GM19395 (cell line): ENCODE results near the gene NEB.
"Not testable (repeated sequence)": the region's sequence is repeated elsewhere in the genome, so short reads cannot be mapped to it uniquely, and the experiment has no call there.

Experiments used
- ATAC-seq: cut with Tn5 transposase; IDR thresholded peaks from one replicate; pipeline ENCODE4 v1.9.1; 2021; ENCODE audit warnings: mild to moderate bottlenecking, moderate library complexity; ENCODE audit not compliant: unreplicated experiment

NEB gene

DNA sequence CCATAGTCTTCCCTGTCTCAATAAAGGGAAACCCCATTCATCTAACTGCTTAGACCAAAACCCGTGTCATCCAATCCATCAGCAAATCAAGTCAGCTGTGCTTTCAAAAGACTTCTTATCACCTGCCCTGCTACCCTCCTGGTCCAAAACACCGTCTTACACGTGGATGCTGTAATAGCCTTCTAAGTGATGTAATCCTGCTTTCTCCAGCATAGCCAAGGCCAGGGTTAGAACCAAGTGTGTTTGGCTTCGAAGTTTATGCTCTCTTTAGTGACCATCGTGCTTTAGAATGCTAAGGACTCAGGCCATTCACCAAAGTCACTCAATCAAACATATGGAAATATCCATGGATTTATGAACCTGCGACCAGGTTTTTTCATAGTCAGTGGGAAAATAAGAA is 25.5 kb downstream of the NEB start:
- ATAC-seq, result no peak

DNA sequence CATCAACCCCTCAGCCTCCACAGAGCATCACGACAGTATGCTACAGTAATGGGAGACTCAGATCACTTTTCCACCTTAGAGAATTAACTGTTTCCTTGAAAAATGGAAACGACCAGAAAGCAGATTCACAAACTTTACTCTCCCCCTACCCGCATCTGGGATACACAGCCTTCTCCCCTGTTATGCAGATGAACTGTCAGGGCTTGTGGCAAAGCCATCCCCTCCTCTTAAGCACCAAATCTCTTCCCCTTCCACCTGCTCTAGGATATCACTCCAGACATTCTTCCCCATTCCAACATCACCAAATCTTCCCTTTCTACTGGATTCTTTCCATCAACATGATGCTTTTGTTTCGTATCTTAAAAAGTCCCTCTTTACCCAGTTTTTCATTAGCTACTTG is 26.4 kb downstream of the NEB start:
- no peak for ATAC-seq

DNA sequence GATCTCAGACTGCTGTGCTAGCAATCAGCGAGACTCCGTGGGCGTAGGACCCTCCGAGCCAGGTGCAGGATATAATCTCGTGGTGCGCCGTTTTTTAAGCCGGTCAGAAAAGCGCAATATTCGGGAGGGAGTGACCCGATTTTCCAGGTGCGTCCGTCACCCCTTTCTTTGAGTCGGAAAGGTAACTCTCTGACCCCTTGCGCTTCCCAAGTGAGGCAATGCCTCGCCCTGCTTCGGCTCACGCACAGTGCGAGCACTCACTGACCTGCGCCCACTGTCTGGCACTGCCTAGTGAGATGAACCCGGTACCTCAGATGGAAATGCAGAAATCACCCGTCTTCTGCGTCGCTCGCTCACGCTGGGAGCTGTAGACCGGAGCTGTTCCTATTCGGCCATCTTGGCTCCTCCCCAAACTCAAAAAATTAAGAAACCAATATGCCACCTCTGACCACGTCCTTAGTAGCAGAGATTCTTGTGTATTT is 29.8 kb downstream of the NEB start:
- ATAC-seq, result not testable (repeated sequence)

DNA sequence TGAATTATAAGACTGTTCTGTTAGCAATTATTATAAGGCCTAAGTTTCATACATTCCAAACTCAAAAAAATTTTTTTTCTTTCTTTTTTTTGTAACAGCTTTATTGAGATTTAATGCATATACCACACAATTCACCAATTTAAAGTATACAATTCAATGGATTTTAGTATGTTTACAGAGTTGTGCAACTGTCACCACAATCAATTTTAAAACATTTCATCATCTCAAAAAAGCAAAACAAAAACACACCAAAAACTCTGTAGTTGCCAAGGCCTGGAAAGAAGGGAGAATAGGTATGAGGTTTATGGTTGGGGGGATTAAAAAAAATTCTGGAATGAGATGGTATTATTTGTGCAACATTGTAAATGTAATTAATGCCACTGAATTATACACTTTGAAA is 36.1 kb downstream of the NEB start:
- ATAC-seq, result not testable (repeated sequence)

DNA sequence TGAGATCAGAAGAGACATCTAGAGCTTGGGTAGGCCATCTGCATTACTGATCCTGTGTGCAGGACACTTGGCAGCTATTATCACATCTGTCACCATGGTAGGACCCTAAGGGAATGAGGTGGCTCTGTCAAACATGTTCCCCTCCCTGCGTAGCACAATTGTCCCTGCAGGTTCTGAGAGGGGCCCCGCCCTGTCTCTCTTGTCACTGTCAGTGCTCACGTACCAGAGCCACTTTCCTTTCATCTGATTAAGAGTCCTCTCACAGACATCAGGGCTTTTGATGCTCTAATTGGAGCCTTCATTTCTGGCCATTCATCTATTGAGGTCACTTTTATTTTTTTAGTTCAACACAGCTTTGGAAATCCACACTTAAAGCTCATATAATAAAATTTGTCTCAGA is 38.5 kb downstream of the NEB start:
- ATAC-seq, result no peak

DNA sequence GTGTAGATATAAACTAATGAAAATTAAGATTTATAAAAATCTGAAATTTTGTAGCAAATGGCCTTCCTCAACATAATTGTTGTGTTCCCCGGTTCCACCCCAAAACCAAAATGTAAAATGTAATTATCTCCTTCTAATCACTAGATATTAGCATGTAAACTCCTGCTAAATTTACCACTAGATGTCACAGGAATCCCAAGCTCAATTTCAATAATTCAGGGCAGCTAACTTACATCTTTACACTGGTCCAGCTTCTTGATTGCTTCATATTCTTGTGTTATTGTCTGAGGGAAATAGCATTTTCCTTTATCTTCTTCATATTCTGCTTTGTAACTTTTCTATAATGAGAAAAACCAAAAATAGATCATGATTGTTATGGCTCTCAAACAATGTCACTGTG is 42.6 kb downstream of the NEB start:
- no peak for ATAC-seq

DNA sequence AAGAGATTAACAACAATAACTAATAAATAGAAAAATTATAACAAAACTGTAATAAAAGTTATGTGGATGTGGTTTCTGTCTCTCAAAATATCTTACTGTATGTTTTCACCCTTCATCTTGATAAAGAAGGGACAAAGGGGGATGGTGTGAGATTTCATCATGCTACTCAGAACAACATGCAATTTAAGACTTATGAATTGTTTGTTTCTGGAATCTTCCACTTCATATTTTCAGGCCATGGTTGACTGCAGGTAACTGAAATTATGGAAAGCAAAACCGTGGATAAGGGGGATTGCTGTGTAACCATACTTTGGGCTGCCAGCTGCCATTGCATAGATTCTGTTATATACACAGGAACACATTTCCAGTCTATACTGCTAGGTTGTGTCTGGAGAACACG is 45.6 kb downstream of the NEB start:
- ATAC-seq, result no peak

DNA sequence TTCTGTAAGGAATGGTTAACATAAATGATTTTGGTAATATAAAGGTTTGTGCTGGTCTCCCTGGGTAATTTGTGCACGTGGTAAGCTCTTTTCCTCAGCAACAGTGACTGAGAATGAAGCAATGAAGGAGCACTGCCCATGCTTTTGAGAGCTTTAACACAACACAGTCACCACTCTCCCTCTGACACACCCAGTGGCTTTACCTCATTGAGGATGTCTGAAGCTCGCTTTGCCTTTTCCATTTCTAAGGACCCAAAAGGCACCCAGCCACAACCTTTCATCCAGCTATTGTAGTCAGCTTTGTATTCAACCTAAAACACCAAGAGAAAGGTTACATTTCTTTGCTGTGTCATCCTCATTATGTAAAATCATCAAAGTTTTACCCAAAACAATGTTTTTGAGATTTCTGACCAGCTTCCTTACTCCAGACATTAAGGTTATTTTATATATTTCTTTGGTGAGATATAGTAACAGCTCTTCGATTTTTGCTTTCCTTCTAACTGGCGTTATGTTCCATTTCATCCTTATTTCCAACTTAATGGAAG is 51.7 kb downstream of the NEB start:
- no peak for ATAC-seq

DNA sequence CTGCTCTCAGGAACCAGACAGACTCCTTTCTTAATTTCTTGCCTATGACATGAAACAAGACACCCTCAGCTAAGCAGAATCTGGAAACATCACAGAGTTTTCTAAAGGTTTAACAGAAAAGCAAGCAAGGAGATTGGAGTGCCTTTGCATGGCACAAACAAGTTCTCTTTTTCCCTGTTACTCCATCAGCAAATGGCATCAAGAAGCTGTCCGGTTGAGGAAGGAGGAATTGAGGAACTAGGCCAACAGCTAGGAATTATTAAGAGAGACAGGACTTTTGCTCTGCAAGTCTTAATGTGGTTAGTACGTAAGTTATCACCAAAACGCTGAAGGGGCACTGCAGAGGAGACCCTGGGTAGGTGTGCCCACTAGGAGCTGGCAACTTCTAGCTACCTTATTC is 53.2 kb downstream of the NEB start:
- ATAC-seq, result no peak

DNA sequence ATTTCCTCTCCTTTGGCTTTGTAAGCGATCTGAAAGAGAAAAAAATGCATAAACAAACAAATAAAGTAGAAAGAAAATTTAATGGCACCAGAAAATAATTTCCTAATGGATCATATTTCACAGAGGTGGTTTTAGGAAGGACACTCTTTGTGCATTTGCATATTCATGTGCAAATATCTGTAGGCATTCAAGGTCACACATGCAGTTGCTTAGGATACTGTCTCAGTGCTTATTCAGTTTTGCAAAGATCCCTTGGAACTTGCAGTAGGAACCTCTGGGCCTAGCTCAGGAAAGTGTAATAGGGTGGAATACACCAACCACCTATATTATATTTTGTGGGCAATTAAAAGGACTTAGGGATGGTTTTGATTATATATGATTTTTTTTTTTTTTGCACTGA is 54.3 kb downstream of the NEB start:
- ATAC-seq, result no peak

DNA sequence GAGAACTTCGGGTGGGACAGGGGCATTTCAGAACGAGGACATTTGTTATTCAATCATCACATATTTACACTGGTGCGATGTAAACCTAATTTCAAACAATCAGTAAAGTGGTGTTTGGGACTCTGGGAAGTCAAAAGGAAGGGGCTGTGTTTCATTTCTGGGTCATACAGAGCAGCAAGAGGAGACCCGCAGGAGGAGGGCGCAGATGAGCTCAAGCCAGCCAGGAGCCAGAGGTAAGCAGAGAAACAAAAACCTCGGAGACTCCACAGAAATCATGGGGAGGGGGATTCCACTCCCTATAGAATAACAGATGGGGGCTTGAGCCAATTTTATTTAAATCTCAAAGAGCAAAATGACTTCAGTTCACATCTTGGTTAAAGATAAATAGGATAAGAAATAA is 55.4 kb downstream of the NEB start:
- ATAC-seq, result no peak

DNA sequence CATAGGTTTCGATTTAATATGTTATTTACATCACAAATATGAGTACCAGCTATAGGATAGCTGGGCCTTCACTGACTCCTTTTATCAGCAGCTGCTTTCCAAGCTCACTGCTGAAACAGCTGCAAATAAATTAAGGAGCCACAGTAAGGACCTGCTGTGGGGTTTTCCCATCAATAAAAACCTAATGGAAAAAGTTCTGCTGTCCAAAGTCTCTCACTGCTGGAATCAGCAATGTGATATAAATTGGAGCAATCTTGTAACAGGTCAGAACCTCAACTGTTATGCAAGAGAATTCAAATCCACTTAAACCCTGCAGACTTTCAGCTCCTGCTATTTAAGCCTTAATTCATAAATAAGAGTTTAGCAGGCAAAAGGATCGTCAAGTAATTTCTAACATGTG is 61.3 kb downstream of the NEB start:
- ATAC-seq, result no peak

DNA sequence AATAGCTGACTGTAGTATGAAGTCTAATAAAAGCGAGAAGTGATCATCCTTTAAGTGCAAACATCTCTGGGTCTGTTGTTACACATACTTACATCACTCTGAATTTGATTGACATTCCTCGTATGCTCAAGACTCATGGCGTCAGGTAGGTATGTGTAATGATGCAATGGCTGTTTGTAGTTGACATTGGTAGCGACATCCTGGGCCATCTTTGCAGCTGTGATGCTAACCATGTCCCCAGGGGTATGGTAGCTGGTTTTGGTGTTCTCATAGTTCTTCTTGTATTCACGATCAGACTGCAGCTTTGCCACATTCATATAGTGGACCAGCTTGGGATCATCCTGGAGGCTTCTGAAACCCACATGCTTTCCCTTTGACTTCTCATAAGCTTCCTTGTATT is 62.0 kb downstream of the NEB start:
- no peak for ATAC-seq

DNA sequence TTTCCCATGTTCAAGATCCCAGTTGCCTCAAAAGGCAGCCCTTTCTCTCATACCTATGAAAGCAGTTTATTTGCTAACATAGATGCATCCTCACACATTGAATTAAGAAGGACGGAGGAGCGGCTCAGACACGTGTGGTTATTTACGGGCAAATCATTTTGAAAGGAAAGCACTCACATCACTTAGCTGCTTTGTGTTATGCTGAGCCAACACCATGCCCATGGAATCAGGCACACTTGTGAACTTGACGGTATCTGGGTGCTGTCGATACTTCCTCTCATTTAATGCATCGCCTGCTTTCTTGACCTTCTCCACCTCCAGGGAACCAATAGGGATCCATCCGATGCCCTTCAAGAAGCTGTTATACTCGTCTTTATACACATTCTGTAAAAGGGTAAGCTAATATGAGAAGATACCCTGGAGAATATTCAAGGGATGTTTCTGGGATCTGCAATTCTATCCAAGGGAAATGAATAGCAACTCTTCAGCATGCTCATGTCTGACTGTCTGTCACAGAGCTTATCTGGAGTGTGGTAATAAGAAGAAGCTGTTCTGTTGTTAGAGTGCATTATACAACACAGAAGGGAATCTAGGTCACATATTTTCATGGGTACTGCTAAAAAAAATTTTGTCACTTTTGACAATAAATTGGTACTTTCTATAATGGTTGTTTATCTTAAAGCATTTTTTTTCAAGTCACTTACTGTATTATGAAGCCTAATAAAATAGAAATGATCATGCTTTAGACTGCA is 63.3 kb downstream of the NEB start:
- no peak for ATAC-seq

DNA sequence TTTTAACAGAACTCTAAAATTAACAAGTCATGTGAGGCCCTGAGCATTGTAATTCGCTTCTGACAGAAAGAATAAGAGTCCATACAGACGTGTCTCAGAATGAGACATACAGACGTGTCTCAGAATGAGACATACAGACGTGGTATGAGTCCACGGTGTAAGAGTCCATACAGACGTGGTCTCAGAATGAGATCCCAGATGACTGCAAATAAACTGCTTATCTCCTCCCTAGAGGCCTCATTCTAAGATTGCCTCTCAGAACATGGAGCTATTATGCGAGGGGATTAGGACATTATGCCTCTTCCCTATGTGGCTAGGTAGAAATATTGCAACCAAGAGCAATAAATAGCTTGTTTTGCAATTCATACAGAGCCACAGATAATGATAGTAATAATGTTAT is 63.9 kb downstream of the NEB start:
- no peak for ATAC-seq

DNA sequence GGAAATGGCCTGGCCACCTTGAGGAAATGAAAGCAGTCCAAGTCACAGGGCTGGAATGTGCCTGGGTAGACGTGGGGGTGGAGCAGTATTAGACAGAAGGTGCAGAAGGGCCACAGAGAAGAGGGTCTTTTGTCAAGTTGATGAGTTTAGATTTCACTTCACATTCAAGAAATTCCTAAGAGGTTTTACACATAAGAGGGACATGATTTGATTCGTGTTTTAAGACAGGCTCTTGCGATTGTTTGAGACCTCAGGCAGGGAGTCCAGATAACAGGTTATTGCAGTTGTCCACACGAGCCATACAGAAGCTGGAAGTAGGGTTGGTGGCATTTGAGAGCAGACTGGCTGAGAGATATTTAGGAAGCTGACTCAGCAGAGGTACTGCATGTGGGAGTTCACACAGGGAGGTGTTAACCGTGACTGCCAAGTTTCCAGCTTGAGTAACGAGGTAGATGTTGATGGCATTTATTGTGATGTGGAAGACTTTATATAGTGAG is 64.6 kb downstream of the NEB start:
- ATAC-seq, result no peak

DNA sequence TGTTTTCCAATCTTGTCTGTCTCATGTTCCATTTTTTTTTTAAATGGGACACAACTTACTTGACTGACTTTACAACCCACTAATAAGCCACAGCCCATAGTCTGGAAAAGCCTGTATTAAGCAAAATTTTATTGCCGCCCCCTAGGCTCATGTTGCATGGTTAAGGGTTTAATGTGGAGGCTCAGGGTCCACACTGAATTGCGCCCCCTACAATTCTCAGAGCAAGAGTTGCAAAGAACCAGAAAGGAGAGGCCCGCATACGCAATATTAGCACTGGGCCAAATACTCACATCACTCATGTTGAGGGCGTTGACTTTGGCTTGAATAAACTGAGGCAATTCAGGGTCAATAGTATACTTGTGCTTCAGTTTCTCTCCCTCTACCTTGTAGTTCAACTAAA is 65.5 kb downstream of the NEB start:
- ATAC-seq, result no peak

DNA sequence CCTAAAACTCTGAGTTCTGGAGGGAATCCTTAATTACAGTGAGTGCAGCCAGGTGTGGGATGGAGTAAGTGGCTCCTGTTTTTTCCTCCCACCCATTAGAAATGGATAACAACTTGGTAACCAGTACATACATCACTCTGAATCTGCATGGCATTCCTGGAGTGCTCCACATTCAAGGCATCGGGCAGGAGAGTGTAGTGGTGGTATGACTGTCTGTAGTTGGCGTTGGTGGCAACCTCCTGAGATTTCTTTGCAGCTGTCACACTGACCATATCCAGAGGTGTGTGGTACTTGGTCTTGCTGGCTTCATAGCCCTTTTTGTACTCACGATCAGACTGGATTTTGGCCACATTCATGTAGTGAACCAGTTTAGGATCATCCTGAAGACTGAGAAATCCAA is 68.3 kb downstream of the NEB start:
- no peak for ATAC-seq

DNA sequence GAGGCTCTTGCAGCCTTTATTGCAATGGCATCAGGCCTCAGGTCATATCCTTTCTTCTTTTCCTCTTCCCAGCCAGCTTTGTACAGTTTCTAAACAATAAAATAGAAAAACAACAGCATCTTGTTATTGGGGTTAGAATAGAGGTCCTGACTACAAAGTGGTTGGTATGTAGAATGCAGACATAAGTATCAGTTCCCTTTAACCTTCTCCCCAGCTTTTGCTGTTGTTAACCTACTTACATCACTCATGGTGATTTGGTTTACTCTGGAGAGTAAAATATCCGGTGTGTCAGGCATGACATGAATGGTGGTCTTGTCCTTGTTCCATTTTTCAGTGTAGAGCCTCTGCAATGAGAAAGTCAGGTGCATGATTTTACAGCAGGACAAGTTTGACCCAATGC is 69.8 kb downstream of the NEB start:
- peak; percentile 67 for ATAC-seq

DNA sequence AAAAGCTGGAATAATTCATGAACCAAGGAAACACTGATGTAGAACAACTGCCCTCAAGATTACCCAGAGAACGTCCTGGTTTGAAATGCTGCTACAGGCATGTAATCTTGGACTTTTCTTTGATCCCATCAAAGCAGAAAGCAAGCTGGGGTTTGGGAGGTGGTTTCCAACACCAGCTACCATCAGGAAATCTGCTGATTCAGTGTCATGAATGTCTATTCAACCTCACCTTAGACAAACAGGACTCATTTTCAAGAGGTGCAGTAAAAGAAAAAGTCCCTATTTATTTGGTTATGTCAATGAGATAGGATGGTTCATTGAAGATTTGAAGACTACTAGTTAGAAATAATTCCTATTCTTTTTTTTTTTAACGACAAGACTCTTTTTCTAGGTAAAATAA is 72.7 kb downstream of the NEB start:
- ATAC-seq, result no peak

DNA sequence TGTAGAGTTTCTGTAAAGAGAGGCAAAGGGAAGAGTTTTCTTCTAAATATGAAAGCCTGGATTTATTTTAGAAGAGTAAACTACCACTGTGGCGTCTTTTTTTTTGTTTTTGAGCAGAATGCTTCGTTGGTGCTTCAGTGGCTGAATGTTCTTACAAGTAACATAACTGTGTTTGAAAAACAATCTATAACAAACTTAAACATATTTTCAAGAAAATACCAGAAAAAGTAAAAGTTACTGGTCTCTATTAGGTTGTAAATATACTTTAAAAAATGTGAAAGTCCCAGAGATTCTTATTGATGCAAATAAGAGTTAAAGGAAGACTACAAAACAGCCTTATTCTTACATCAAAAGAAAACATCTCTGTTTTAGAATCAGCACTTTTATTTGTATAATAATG is 76.2 kb downstream of the NEB start:
- no peak for ATAC-seq

DNA sequence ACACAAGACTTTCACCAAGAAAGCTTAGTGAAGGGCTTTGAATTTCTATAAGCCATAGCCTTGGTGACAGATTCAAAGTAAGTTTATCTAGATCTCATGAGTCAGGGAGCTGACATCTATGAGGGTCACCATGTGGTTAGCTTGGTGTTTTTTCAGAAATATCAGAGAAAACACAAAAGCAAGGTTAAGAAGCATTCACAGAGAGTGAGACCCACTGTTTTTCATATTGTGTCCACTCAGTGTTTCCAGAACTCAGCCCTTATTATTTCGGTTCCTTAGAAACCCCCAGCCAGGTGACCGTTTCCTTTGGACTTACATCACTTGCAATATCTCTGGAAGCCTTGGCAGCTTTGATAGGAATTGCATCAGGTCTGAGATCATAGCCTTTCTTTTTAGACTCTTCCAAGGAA is 76.6 kb downstream of the NEB start:
- ATAC-seq, result no peak
